Measurements from ENCODE around the gene OPHN1. TPM values are rescaled to one million over a fixed set of nuclear protein-coding genes. Genes with fewer than 3 reads are reported as not detected.

The OPHN1 gene, protein sequence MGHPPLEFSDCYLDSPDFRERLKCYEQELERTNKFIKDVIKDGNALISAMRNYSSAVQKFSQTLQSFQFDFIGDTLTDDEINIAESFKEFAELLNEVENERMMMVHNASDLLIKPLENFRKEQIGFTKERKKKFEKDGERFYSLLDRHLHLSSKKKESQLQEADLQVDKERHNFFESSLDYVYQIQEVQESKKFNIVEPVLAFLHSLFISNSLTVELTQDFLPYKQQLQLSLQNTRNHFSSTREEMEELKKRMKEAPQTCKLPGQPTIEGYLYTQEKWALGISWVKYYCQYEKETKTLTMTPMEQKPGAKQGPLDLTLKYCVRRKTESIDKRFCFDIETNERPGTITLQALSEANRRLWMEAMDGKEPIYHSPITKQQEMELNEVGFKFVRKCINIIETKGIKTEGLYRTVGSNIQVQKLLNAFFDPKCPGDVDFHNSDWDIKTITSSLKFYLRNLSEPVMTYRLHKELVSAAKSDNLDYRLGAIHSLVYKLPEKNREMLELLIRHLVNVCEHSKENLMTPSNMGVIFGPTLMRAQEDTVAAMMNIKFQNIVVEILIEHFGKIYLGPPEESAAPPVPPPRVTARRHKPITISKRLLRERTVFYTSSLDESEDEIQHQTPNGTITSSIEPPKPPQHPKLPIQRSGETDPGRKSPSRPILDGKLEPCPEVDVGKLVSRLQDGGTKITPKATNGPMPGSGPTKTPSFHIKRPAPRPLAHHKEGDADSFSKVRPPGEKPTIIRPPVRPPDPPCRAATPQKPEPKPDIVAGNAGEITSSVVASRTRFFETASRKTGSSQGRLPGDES
- total RNA-seq (2014; rRNA removed; shearing (Covaris generic)), result 4.9 and 7.4 TPM in 2 replicates
- 2.1 and 2.3 TPM in 2 replicates for polyA plus RNA-seq (2015; cell fraction: cytosol; rRNA removed)
- 5.5 and 5.7 TPM in 2 replicates for polyA plus RNA-seq (2015; cell fraction: nucleus; rRNA removed)

DNA sequence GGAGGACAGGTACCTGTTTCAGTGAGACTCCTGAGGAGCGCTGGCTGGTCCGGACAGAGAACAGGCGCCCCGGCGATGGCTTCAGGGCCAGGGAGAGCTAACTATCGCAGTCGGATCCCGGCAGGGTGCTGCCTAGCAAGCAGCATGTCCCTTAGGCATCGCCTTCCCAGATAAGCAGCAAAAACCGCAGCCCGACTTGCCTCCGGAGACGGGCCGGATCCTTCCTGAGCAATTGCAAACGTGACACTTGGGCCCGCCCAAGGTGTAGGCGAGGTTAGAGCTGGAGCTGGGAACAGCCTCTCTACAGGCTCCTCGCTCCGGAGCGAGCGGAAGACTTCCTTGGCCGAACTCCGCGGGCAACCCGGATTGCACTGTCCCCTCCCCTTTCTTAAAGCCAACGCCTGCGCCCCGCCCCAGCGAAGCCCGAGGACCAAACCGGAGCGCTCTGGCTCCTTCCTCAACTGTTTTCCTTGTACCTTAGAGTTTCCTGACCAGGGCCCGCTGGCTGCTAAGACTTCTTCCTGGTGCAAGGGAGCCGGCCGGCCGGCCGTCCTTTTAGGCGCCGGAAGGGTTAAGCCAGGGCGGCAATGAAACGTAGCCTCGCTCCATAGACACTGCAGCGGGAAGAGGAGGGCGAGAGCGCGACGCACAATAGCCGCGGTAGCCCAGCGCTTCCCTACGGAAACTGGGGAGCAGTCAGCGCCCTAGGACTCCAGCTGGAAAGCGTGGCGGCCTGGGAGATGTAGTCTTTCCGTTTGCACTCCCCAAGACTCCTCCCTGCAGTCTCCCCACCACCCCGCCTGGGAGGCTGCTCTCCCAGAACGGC, at the start of gene OPHN1:
Gene OPHN1, minus strand, starts transcription at position 341 of the 826 bp plus-strand sequence. CDS start 475 bp downstream, outside the sequence.
- peak; percentile 88 for DNase-seq (ENCODE audit: low read depth)

DNA sequence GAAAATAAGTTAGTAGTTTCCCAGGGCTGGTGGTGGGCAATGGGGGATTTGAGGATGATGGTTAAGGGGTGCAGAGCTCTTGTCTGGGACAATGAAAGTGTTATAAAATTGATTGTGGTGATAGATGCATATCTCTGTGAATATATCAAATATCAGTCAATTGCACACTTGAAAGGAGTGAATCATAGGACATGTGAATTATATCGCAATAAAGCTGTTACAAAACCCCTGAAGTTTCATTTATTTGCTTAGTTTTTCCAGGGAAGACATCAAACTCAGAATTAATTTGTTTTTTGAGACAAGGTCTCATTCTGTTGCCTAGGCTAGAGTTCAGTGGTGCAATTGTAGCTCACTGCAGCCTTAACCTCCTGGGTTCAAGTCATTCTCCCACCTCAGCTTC, 47.7 kb upstream of the OPHN1 start:
- no peak for DNase-seq (ENCODE audit: low read depth)

DNA sequence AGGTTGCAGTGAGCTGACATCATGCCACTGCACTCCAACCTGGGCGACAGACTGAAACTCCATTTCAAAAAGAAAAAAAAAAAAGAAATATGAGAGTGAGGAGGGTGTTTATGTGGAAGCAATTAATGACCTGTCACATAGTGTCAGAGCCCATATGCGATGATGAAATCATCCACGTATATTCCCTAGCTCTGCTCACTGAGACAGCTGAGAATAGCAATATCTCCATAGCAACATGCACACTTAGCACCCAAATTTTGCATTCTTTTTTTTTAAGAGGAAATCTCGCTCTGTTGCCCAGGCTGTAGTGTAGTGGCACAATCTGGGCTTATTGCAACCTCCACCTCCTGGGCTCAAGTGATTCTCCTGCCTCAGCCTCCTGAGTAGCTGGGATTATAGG, 31.5 kb upstream of the OPHN1 start:
- DNase-seq (ENCODE audit: low read depth), result no peak

DNA sequence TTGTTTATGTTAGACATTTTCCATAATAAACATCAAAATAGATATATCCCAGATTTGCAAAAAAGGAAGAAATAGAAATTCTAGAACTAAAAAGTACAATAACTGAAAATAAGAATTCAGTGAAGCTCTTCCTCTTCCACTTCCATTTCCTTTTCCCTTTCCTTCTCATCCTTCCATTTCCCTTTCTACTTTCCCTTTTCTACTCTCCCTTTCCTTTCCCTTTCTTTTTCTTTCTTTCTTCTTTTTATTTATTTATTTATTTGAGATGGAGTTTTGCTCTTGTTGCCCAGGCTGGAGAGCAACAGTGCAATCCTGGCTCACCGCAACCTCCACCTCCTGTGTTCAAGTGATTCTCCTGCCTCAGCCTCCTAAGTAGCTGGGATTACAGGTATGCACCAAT, 30.6 kb upstream of the OPHN1 start:
- DNase-seq (ENCODE audit: low read depth), result no peak

DNA sequence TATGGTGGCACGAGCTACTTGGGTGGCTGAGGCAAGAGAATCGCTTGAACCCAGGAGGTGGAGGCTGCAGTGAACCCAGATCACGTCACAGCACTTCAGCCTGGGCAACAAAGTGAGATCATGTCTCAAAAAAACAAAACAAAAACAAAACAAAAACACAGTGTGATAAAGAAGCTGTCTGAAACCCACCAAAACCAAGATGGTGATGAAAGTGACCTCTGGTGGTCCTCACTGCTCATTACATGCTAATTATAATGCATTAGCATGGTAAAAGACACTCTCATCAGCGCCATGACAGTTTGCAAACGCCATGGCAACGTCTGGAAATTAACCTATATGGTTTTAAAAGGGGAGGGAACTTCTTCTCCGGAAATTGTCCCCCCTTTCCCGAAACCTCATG, 29.4 kb upstream of the OPHN1 start:
- DNase-seq (ENCODE audit: low read depth), result peak; percentile 67

DNA sequence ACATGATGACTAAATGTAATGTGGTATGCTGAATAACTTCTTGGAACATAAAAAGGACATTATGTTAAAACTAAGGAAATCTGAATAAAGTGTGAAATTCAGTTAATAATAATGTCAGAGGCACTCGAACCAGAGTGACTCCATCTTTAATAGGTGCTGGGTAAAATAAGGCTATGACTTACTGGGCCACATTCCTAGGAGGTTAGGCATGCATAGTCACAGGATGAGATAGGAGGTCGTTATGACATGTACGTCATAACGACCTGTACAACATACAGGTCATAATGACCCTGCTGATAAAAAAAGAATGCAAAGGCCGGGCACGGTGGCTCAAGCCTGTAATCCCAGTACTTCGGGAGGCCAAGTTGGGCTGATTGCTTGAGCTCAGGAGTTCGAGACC, 28.9 kb upstream of the OPHN1 start:
- DNase-seq (ENCODE audit: low read depth), result peak; percentile 26

DNA sequence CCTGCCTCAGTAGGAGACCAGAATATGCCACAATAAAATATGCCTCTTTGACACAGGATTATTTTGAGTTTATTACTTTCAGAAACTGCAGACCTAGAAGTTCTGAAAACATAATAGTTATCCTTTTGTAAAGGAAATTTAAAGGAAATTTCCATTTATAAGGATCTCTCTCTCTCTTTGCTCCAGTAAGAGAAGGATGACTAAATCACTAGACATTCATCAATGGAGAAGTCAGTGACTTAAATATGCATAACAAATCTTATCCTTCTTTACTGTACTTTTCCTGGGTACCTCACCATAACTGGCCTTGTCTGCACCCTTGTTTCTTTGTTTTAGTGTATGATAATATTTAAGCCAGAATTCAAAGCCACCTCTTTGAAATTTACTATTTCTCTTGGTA, 28.3 kb upstream of the OPHN1 start:
- no peak for DNase-seq (ENCODE audit: low read depth)

DNA sequence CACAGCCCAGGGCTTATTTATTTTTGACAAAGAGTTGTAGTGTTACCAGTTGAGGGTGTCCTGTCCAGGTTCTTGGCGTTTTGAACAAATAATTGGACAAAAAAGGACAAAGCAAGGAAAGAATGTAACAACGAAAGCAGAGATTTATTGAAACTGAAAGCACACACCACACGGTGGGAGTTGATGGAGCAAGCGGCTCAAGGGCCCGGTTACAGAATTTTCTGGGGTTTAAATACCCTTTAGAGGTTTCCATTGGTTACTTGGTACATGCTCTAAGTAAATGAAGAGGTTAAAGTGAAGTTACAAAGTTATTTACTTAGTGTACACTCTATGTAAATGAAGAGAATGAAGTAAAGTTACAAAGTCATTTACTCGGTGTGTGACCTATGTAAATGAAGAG, 27.8 kb upstream of the OPHN1 start:
- DNase-seq (ENCODE audit: low read depth), result no peak

DNA sequence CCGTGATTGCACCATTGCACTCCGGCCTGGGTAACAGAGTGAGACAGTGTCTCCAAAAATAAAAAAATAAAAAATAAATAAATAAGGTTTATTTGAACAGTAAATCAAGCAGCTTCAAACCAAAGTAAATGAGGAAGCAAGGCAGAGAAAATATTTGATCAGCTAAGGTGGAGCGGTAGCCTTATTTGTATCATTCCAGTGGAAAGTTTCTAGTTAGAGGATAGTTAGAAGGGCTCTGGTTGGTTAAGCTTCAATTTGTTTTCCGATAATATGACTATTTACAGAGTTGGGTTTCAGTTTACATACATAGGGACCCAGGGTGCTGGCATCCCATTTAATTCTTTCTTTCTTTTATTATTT, 21.8 kb upstream of the OPHN1 start:
- no peak for DNase-seq (ENCODE audit: low read depth)

DNA sequence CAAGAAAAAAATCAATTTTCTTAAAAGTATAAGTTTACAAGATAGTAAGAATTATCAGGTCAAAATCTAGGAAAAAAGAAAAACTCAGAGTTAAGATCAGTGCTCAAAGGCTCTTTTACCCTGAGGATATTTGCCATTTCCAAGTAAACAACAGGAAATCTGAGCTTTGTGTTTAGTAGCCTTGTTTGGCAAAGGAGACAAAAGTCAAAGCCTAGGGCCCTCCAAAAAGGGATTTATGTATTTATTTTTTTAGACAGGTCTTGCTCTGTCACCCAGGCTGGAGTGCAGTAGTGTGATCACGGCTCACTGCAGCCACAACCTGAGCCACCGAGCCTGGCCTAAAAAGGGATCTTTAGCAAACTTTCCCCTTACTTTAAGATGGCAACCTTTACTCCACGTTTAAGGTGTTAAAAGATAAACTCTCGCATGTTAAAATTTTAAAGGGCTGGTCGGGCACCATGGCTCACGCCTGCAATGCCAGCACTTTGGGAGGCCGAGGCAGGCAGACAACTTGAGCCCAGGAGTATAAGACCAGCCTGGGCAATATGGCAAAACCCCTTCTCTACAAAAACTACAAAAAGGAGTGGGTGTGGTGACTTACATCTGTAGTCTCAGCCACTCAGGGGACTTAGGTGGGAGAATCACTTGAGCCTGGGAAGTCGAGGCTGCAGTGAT, 21.3 kb upstream of the OPHN1 start:
- DNase-seq (ENCODE audit: low read depth), result no peak

DNA sequence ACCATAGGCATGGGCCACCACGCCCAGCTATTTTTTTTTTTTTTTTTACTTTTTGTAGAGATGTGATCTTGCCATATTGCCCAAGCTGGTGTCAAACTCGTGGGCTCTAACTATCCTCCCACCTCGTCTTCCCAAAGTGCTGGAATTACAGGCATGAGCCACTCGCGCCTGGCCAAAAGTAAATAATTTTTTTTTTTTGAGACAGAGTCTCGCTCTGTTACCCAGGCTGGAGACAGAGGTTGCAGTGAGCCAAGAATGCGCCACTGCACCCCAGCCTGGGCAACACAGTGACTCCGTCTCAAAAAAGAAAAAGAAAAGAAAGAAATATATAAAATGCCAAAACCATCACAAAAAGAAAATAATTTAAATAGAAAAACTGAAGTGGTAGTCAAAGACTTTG, 18.4 kb upstream of the OPHN1 start:
- no peak for DNase-seq (ENCODE audit: low read depth)

DNA sequence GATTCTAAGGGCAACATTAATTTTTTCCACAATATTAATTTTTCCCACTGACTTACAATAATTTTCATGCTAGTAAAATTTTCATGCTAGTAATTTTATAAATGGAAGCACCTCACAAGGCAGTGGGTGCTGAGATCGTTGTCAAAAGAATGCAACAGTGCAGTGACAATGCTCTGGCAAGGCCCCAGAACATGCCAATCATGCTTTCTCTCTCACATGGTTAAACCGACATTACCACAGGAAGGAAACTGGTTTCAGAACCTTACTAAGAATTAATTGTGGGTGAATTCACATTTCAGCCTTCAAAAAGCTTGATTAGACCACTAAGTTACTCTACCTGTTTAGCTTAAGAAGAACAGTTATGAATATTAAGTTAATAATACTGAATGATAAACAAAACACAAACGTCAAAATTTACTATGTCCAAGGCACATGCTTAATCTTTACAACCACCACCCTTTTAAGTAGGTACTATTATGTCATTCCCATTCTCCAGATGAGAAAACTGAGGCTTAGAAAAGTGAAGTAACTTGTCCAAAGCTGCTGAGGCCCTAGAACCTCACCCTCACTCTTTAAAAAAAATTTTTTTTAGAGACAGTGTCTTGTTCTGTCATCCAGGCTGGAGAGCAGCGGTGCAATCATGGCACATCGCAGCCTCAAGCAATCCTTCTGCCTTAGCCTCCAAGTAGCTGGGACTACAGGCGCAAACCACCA, 10.0 kb upstream of the OPHN1 start:
- peak; percentile 56 for DNase-seq (ENCODE audit: low read depth)

DNA sequence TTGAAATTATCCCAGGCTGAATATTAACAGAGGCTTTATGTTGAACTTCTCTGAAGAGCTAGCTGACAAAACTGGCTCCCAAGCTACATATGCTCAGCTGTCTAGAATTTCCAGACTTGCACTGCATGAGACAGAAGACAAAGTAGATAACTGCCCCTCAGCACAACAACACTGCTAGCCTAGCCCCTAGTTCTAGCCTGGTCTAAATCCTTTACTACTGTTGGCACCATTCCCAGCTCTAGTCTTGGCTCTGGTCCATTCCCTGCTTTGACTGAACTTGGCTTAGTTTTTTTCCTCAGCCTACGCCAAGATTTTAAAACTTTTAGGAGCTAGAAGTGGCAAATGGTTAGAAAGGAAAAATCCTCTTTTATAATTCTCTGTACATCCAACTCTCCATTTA, 7.6 kb upstream of the OPHN1 start:
- peak; percentile 36 for DNase-seq (ENCODE audit: low read depth)

DNA sequence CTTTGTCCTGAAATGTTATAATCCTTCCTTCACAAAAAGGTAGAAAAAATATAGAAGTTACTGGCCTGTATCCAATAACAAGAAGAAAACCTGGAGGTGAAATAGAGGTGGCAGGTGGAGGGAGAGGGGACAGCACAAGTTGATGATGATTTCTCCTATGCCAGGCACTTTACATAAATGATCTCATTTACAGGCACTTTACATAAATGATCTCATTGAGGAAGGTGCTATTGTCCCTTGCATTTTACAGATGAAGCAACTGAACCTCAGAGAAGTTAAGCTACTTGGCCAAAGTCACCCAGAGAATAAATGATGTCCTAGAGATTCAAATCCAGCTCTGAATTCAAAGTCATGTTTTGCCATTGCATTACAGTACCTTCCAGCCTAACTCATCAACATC, 7.1 kb upstream of the OPHN1 start:
- no peak for DNase-seq (ENCODE audit: low read depth)

DNA sequence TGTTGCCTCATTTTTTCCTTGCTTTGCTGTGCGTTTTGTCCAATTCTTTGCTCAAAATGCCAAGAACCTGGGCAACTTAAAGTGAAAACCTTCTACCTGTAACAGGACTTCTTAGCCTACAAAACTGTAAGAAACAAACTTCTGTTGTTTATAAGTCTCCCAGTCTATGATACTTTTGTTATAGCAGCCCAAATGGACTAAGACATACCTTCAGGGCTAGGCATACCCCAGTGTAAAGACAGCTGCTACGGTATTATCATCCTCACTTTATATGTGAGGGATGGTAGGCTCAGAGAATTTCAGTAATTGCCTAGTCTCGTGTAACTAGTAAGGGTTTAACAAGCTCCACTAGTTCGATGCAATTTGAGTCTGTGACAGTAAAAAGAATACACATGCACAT, 6.0 kb upstream of the OPHN1 start:
- no peak for DNase-seq (ENCODE audit: low read depth)

DNA sequence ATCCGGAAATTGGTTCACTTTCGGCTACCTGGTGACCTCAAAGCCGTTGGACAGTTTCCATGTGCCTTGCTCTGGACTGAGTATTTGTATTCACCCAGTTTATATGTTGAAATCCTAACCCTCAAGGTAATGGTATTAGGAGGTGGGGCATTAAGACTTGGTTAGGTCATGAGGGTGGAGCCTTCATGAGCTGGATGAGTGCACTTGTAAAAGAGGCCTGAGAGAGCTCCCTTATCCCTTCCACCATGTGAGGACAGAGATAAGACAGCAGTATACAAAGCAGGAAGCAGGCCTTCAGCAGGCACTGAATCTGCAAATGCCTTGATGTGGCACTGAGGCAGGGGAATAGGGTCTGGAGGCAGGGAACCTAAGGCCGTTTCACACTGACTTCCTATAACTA, 5.3 kb upstream of the OPHN1 start:
- DNase-seq (ENCODE audit: low read depth), result no peak

DNA sequence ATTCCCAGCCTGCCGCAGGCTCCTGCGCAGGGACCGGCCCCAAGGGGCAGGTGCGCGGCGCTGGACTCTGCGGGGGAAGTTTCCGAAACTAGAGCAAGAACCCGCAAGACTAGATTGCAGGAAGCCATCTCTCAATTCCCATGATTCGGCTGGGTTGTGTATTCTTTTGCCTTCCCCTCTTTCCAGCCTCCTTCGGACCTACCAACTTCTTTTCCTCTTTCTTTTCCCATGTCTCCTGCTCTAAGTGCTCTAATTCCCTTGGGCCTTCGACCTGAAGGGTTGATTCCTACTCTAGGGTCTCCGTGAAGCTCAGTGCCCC, 645 bp upstream of the OPHN1 start:
- no peak for DNase-seq (ENCODE audit: low read depth)

DNA sequence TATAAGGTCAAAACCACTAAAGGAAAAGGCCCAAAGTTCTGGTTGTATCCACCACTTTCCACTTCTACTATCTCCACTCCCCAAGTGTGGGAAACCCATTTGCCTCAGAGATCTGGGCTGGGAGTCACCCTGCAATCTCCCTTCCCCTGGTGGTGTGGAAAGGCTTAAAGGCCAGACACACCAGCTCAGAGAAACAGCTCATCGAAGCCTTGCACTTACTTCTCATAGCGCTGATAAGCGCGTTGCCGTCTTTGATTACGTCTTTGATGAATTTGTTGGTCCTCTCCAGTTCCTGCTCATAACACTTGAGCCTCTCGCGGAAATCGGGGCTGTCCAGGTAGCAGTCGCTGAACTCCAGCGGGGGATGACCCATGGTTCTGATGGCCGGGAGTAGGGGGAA, 647 bp downstream of the OPHN1 start:
- peak; percentile 0 for DNase-seq (ENCODE audit: low read depth)

DNA sequence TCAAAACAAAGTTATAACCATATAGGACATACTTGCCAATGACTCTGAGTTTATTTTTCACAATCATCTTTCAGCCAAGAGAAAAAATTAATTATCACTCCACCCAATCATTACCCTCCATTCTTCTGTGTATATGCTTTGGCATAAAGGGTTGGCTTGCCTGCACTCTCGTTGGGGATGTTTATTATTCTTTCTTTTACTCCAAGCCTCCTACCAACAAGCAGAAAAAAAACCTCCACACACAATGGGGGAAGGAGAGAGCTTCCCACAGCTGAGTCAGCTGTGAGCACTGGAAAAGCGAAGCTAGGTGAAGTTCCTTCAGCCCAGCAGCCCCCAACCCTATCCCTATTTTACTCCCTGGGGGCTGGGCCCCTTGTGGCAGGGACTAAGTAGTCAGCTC, 1.5 kb downstream of the OPHN1 start:
- DNase-seq (ENCODE audit: low read depth), result no peak

DNA sequence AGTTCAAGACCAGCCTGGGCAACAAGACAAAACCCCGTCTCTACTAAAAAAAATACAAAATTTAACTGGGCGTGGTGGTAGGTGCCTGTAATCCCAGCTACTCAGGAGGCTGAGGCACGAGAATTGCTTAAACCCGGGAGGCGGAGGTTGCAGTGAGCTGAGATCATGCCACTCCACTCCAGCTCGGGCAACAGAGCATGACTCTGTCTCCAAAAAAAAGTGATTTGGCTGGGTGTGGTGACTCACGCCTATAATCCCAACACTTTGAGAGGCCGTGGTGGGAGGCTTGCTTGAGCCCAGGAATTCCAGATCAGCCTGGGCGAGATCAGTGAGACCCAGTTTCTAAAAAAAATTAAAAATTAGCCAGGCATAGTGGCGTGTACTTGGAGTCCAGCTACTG, 4.1 kb downstream of the OPHN1 start:
- DNase-seq (ENCODE audit: low read depth), result peak; percentile 79

DNA sequence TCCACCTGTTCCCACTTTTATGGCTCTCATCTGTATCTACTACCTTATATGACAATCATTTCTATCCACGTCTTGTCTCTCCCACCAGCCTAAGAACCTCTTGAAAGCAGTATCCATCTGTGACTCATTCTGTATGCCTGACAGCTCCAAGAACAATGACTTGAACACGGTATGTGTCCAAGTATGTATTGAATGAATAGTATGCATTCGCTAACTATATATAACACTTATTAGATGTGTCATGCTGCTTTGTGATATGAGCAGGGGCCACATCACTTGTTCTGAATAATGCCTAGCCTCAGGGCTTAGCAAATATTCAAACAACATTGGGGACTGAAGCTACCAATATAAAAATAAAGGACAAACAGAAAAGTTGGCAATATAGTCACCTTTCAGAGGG, 4.9 kb downstream of the OPHN1 start:
- peak; percentile 71 for DNase-seq (ENCODE audit: low read depth)
